BLaER1 treated with 17β-estradiol and CSF1 and Interleukin-3, amounts not matched to agents 10 nM and 100 nM (cell line): ENCODE measurements around the gene GYS1.

Source experiments
- H3K27ac ChIP-seq, 11 experiments: shearing (Covaris generic); formaldehyde crosslinking; 2 replicates each; pipeline ENCODE4 v1.8.1; 2022
- H3K27me3 ChIP-seq, 11 experiments: shearing (Covaris generic); formaldehyde crosslinking; 2 replicates each; pipeline ENCODE4 v1.8.1; 2022
- H3K36me3 ChIP-seq, 11 experiments: shearing (Covaris generic); formaldehyde crosslinking; 2 replicates each; pipeline ENCODE4 v1.8.1; 2022
- H3K4me1 ChIP-seq, 10 experiments: shearing (Covaris generic); formaldehyde crosslinking; 2 replicates each; pipeline ENCODE4 v1.8.1; 2022
- H3K4me2 ChIP-seq, 11 experiments: shearing (Covaris generic); formaldehyde crosslinking; 2 replicates each; pipeline ENCODE4 v1.8.1; 2022
- H3K4me3 ChIP-seq, 10 experiments: shearing (Covaris generic); formaldehyde crosslinking; 2 replicates each; pipeline ENCODE4 v1.8.1; 2022
- H3K9ac ChIP-seq, 11 experiments: shearing (Covaris generic); formaldehyde crosslinking; 2 replicates each; pipeline ENCODE4 v1.8.1; 2022
- H3K9me3 ChIP-seq, 11 experiments: shearing (Covaris generic); formaldehyde crosslinking; replicated peaks in 1 of 11; 2 replicates each; pipeline ENCODE4 v1.8.1; 2022
- H4K20me1 ChIP-seq, 11 experiments: shearing (Covaris generic); formaldehyde crosslinking; 2 replicates each; pipeline ENCODE4 v1.8.1; 2022
- Cebpa-rat ChIP-seq, 11 experiments: shearing (Covaris generic); IDR thresholded peaks; 2 replicates each; pipeline ENCODE4 v1.8.1; 2022

The GYS1 gene

GRCh38 chr19:48991011-48991609, 2.0 kb downstream of the GYS1 start:
- Histone ChIP-seq H3K4me1 (peaks cover 52 to 63% (median 59%) of the 10 kb centered on the region in 10 experiments), H4K20me1 (peaks cover 19 to 81% (median 59%) of the 10 kb centered on the region in 11 experiments; a peak in 20 of 22 replicates), H3K36me3 (peaks cover 25 to 52% (median 43%) of the 10 kb centered on the region in 11 experiments), H3K27me3 (no peaks in the 10 kb centered on the region), H3K4me3 (peak overlapping the region in 9 of 10 experiments; percentile 5 to 100 (median 89); a peak in 15 of 20 replicates), H3K27ac (peak overlapping the region in 10 of 11 experiments; percentile 82 to 97 (median 92); a peak in 19 of 22 replicates), H3K9me3 (no peaks in the 10 kb centered on the region), H3K4me2 (peak overlapping the region; percentile 95 to 100 (median 99)), H3K9ac (peak overlapping the region; percentile 88 to 98 (median 92))
- TF ChIP-seq Cebpa-rat (IDR thresholded peaks at IDR 0.05), result no peak

- H3K27ac ChIP-seq, result peak overlapping the region in 10 of 11 experiments; percentile 22 to 95 (median 90); a peak in 17 of 22 replicates
- peak overlapping the region; percentile 5 to 91 (median 64); a peak in 13 of 20 replicates for H3K4me3 ChIP-seq
- H3K27me3 ChIP-seq, result no peaks in the 10 kb centered on the region
- H3K4me2 ChIP-seq, result peak overlapping the region; percentile 95 to 100 (median 99)
- H3K4me1 ChIP-seq, result peaks cover 45 to 57% (median 51%) of the 10 kb centered on the region in 10 experiments
- peaks cover 13 to 81% (median 54%) of the 10 kb centered on the region in 11 experiments; a peak in 20 of 22 replicates for H4K20me1 ChIP-seq
- H3K9ac ChIP-seq, result peak overlapping the region; percentile 33 to 98 (median 92); a peak in 21 of 22 replicates
- H3K9me3 ChIP-seq, result no peaks in the 10 kb centered on the region
- H3K36me3 ChIP-seq, result peaks cover 33 to 59% (median 50%) of the 10 kb centered on the region in 11 experiments
- no peak for TF ChIP-seq Cebpa-rat (IDR thresholded peaks at IDR 0.05)
Measured at GRCh38 chr19:48990400-48990799, 2.7 kb downstream of the GYS1 start.

GRCh38 chr19:48989701-48990291, 3.3 kb downstream of the GYS1 start:
- Histone ChIP-seq H3K4me2 (peak overlapping the region; percentile 95 to 100 (median 99)), H3K27ac (peak overlapping the region in 10 of 11 experiments; percentile 22 to 95 (median 76); a peak in 17 of 22 replicates), H3K36me3 (peaks cover 39 to 65% (median 56%) of the 10 kb centered on the region in 11 experiments), H4K20me1 (peaks cover 7 to 80% (median 54%) of the 10 kb centered on the region in 11 experiments; a peak in 18 of 22 replicates), H3K27me3 (no peaks in the 10 kb centered on the region), H3K4me1 (peaks cover 39 to 51% (median 45%) of the 10 kb centered on the region in 10 experiments), H3K9me3 (no peaks in the 10 kb centered on the region), H3K4me3 (peak overlapping the region; percentile 5 to 91 (median 64); a peak in 11 of 20 replicates), H3K9ac (peak overlapping the region; percentile 33 to 98 (median 92); a peak in 21 of 22 replicates)
- TF ChIP-seq Cebpa-rat (IDR thresholded peaks at IDR 0.05), result no peak

GRCh38 chr19:48988860-48989259, 4.2 kb downstream of the GYS1 start:
- H3K36me3 ChIP-seq, result peaks cover 48 to 74% (median 65%) of the 10 kb centered on the region in 11 experiments
- H3K4me1 ChIP-seq, result peaks cover 31 to 43% (median 39%) of the 10 kb centered on the region in 10 experiments

GRCh38 chr19:48988286-48988685, 4.8 kb downstream of the GYS1 start:
- H4K20me1 ChIP-seq, result peaks cover 7 to 82% (median 51%) of the 10 kb centered on the region in 11 experiments; a peak in 18 of 22 replicates
- H3K27ac ChIP-seq, result peak overlapping the region in 3 of 11 experiments; percentile 9 to 93 (median 89); a peak in 2 of 22 replicates
- no peaks in the 10 kb centered on the region for H3K27me3 ChIP-seq
- peaks cover 54 to 80% (median 69%) of the 10 kb centered on the region in 11 experiments for H3K36me3 ChIP-seq
- peaks cover 31 to 43% (median 39%) of the 10 kb centered on the region in 10 experiments for H3K4me1 ChIP-seq
- H3K9me3 ChIP-seq, result no peaks in the 10 kb centered on the region
- H3K4me2 ChIP-seq, result peak overlapping the region in 5 of 11 experiments; percentile 95 to 100 (median 99); a peak in 9 of 22 replicates
- no peak for TF ChIP-seq Cebpa-rat (IDR thresholded peaks at IDR 0.05)
- H3K9ac ChIP-seq, result peak overlapping the region in 7 of 11 experiments; percentile 4 to 95 (median 21); a peak in 6 of 22 replicates
- H3K4me3 ChIP-seq, result no peak overlapping the region

More at GRCh38 chr19:48988860-48989259, 4.2 kb downstream of the GYS1 start:
- TF ChIP-seq Cebpa-rat (IDR thresholded peaks at IDR 0.05), result no peak
- peak overlapping the region in 8 of 11 experiments; percentile 18 to 95 (median 92); a peak in 10 of 22 replicates for H3K9ac ChIP-seq
- H4K20me1 ChIP-seq, result peaks cover 7 to 77% (median 51%) of the 10 kb centered on the region in 11 experiments; a peak in 18 of 22 replicates
- H3K27me3 ChIP-seq, result no peaks in the 10 kb centered on the region
- H3K27ac ChIP-seq, result peak overlapping the region in 5 of 11 experiments; percentile 64 to 95 (median 91); a peak in 8 of 22 replicates
- no peak overlapping the region; a peak in 1 of 20 replicates for H3K4me3 ChIP-seq
- peak overlapping the region in 8 of 11 experiments; percentile 95 to 100 (median 98); a peak in 17 of 22 replicates for H3K4me2 ChIP-seq
- H3K9me3 ChIP-seq, result no peaks in the 10 kb centered on the region

- peaks cover 31 to 43% (median 39%) of the 10 kb centered on the region in 10 experiments for H3K4me1 ChIP-seq
- 0 out of 22 replicates have a peak overlapping the region, but pooled peaks of 1 of the 11 experiments have one; percentile 11 for H3K9ac ChIP-seq
- no peak overlapping the region for H3K4me2 ChIP-seq
- TF ChIP-seq Cebpa-rat (IDR thresholded peaks at IDR 0.05), result no peak
- H3K4me3 ChIP-seq, result no peak overlapping the region
- H4K20me1 ChIP-seq, result peaks cover 7 to 87% (median 51%) of the 10 kb centered on the region in 11 experiments; a peak in 18 of 22 replicates
- no peaks in the 10 kb centered on the region for H3K27me3 ChIP-seq
- no peak overlapping the region for H3K27ac ChIP-seq
- no peaks in the 10 kb centered on the region for H3K9me3 ChIP-seq
- peaks cover 63 to 90% (median 79%) of the 10 kb centered on the region in 11 experiments for H3K36me3 ChIP-seq
Measured at GRCh38 chr19:48987323-48987722, 5.8 kb downstream of the GYS1 start.

GRCh38 chr19:48986211-48986610, 6.9 kb downstream of the GYS1 start:
- Histone ChIP-seq H3K4me1 (peaks cover 23 to 35% (median 30%) of the 10 kb centered on the region in 10 experiments), H3K27me3 (no peaks in the 10 kb centered on the region), H3K4me2 (no peak overlapping the region), H4K20me1 (peaks cover 0 to 81% (median 41%) of the 10 kb centered on the region in 11 experiments; a peak in 16 of 22 replicates), H3K9ac (no peak overlapping the region), H3K9me3 (no peaks in the 10 kb centered on the region), H3K4me3 (no peak overlapping the region), H3K27ac (peak overlapping the region in 1 of 11 experiments; percentile 20; a peak in 1 of 22 replicates), H3K36me3 (peaks cover 74 to 100% (median 90%) of the 10 kb centered on the region in 11 experiments)
- no peak for TF ChIP-seq Cebpa-rat (IDR thresholded peaks at IDR 0.05)

- peaks cover 18 to 35% (median 27%) of the 10 kb centered on the region in 10 experiments for H3K4me1 ChIP-seq
- no peak for TF ChIP-seq Cebpa-rat (IDR thresholded peaks at IDR 0.05)
Measured at GRCh38 chr19:48985711-48986110, 7.4 kb downstream of the GYS1 start.

More at GRCh38 chr19:48985711-48986110, 7.4 kb downstream of the GYS1 start:
- no peak overlapping the region for H3K9ac ChIP-seq
- peak overlapping the region in 1 of 11 experiments; percentile 20; a peak in 1 of 22 replicates for H3K27ac ChIP-seq
- H4K20me1 ChIP-seq, result peaks cover 0 to 78% (median 36%) of the 10 kb centered on the region in 11 experiments; a peak in 15 of 22 replicates
- no peak overlapping the region for H3K4me3 ChIP-seq
- H3K9me3 ChIP-seq, result no peaks in the 10 kb centered on the region
- H3K4me2 ChIP-seq, result no peak overlapping the region
- H3K36me3 ChIP-seq, result peaks cover 79 to 100% (median 95%) of the 10 kb centered on the region in 11 experiments
- H3K27me3 ChIP-seq, result no peaks in the 10 kb centered on the region
